OCI-LY3 (cell line): ENCODE data around the gene RPS6KA5.

Source experiments
- H2AFZ ChIP-seq: fragments of 200-600, 300-600 bp; shearing (Covaris generic); 2 replicates; pipeline ENCODE4 v1.6.0; 2014; ENCODE audit warnings: antibody characterized with exemption, low read depth, low read length
- H3K27ac ChIP-seq: fragments of 200-600, 300-600 bp; sonication (generic); 2 replicates; pipeline ENCODE4 v1.5.1; 2014; ENCODE audit warnings: mild to moderate bottlenecking, low read length, moderate library complexity, mixed read lengths
- H3K27me3 ChIP-seq: fragments of 200-600, 300-600 bp; sonication (generic); 2 replicates; pipeline ENCODE4 v1.6.1; 2014; ENCODE audit warnings: low read depth, low read length, mixed read lengths
- H3K36me3 ChIP-seq: fragments of 200-600, 300-600 bp; sonication (generic); replicated peaks from 2 replicates; pipeline ENCODE3; 2014; ENCODE audit warnings: low read depth, low read length, mixed read lengths
- H3K4me1 ChIP-seq: fragments of 300-600, 200-600 bp; sonication (generic); 2 replicates; pipeline ENCODE4 v1.6.1; 2014; ENCODE audit warnings: low read length, mixed read lengths
- H3K4me2 ChIP-seq: fragments of 200-600, 300-600 bp; sonication (generic); 2 replicates; pipeline ENCODE4 v1.6.1; 2014; ENCODE audit warnings: low read length, mixed read lengths
- H3K4me3 ChIP-seq: fragments of 300-600, 200-600 bp; sonication (generic); 2 replicates; pipeline ENCODE4 v1.5.1; 2014; ENCODE audit warnings: antibody characterized with exemption, mild to moderate bottlenecking, low read length, moderate library complexity
- H3K79me2 ChIP-seq: fragments of 300-600, 200-600 bp; shearing (Covaris generic); 2 replicates; pipeline ENCODE4 v1.6.1; 2014; ENCODE audit warnings: mild to moderate bottlenecking, low read length, mixed read lengths
- H3K9ac ChIP-seq: fragments of 300-600, 200-600 bp; shearing (Covaris generic); 2 replicates; pipeline ENCODE4 v1.6.0; 2014; ENCODE audit warnings: mild to moderate bottlenecking, low read length, moderate library complexity
- H3K9me3 ChIP-seq: fragments of 200-600, 300-600 bp; shearing (Covaris generic); 2 replicates; pipeline ENCODE4 v1.6.1; 2014; ENCODE audit warnings: low read length, mixed read lengths; ENCODE audit not compliant: insufficient read depth
- H4K20me1 ChIP-seq: fragments of 200-600, 300-600 bp; sonication (generic); 2 replicates; pipeline ENCODE4 v1.6.1; 2016; ENCODE audit warnings: low read length, mixed read lengths; ENCODE audit not compliant: insufficient read depth
- EZH2phosphoT487 ChIP-seq: fragments of 200-600 bp; shearing (Covaris generic); IDR thresholded peaks from 2 replicates; pipeline ENCODE4 v1.6.1; 2018; ENCODE audit warnings: antibody characterized with exemption, mixed run types, low read depth
- TF ChIP-seq, protein P1 (sequence below): fragments of 200-600, 300-600 bp; sonication (generic); IDR thresholded peaks from 2 replicates; pipeline ENCODE4 v1.5.1; 2014; ENCODE audit warnings: antibody characterized with exemption, low read length, low read depth

The RPS6KA5 gene

DNA sequence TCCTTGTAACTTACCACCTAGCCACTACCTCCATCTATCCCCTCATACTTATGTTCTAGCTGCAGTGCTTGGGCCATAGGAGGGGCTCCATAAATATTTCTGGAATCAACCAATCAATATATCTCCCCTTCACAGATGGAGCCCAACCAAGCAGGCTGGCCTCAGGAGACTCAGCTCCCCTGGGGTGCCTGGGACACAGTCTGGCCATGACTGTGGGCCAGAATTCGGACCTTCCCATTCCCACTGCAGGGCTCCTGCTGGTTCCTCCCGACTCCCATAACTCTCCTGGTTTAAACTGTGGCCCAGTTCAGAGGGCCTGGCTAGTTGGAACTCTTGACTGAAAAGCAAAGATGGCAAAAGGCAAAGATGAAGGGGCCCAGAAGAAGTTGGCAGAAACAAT lies 257.2 kb downstream of the RPS6KA5 start:
- H3K4me1 ChIP-seq: no peaks in the 10 kb centered on the region
- no peaks in the 10 kb centered on the region for H3K36me3 ChIP-seq
- no peaks in the 10 kb centered on the region for H3K79me2 ChIP-seq
- no peak overlapping the region for H3K4me3 ChIP-seq
- no peak overlapping the region for H3K9ac ChIP-seq
- H2AFZ ChIP-seq: no peak overlapping the region
- H4K20me1 ChIP-seq: no peaks in the 10 kb centered on the region
- no peak overlapping the region for H3K27ac ChIP-seq
- no peak overlapping the region for H3K4me2 ChIP-seq
- H3K9me3 ChIP-seq: no peaks in the 10 kb centered on the region
- H3K27me3 ChIP-seq: no peaks in the 10 kb centered on the region
- TF ChIP-seq, protein P1, sequence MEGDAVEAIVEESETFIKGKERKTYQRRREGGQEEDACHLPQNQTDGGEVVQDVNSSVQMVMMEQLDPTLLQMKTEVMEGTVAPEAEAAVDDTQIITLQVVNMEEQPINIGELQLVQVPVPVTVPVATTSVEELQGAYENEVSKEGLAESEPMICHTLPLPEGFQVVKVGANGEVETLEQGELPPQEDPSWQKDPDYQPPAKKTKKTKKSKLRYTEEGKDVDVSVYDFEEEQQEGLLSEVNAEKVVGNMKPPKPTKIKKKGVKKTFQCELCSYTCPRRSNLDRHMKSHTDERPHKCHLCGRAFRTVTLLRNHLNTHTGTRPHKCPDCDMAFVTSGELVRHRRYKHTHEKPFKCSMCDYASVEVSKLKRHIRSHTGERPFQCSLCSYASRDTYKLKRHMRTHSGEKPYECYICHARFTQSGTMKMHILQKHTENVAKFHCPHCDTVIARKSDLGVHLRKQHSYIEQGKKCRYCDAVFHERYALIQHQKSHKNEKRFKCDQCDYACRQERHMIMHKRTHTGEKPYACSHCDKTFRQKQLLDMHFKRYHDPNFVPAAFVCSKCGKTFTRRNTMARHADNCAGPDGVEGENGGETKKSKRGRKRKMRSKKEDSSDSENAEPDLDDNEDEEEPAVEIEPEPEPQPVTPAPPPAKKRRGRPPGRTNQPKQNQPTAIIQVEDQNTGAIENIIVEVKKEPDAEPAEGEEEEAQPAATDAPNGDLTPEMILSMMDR: no peak
- no peak for TF ChIP-seq EZH2phosphoT487

DNA sequence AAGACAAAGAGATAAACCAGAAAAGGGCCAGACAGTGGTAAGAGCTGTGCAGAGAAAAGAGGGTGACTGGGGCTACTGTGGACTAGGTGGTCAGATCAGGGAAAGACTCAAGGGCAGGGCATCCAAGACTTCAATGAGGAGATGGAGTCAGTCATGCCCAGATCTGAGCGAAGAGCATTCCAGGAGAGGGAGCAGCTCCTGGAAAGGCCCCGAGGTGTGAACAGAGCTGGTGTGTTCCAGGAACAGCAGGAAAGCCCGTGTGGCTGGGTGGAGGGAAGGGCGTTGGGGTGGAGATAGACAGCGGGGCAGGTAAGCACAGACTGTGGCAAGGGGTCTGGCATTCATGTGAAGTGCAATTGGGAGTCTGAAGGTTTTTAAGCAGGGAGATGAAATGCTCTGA lies 261.0 kb downstream of the RPS6KA5 start:
- no peak overlapping the region for H2AFZ ChIP-seq
- no peaks in the 10 kb centered on the region for H3K27me3 ChIP-seq
- no peaks in the 10 kb centered on the region for H3K79me2 ChIP-seq
- H3K4me1 ChIP-seq: peaks cover 4% of the 10 kb centered on the region; the same call in 1 of the 2 replicates
- no peak overlapping the region for H3K9ac ChIP-seq
- no peak overlapping the region for H3K27ac ChIP-seq
- H3K9me3 ChIP-seq: no peaks in the 10 kb centered on the region
- no peak overlapping the region for H3K4me3 ChIP-seq
- no peak for TF ChIP-seq EZH2phosphoT487
- TF ChIP-seq, protein P1: no peak
- H4K20me1 ChIP-seq: no peaks in the 10 kb centered on the region
- H3K36me3 ChIP-seq: no peaks in the 10 kb centered on the region
- H3K4me2 ChIP-seq: no peak overlapping the region

DNA sequence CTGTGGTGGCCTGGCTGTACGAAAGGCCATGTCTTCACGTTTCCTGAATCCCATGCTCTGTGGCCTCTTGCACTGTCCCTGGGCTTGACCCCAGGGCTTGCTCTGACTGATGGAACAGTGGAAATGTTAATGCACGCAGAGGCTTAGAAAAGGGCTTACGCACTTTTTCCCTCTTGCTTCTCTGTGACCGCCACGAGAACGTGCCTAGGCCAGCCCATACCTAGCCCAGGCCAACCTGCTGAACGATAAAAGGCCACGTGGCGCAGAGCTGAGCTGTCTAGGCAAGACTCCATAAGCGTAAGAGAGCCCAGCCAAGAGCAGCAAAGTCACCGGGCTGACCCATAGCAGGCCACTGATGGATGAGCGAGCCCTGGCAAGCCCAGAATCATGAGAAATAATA lies 262.5 kb downstream of the RPS6KA5 start:
- no peak overlapping the region for H3K27ac ChIP-seq
- no peaks in the 10 kb centered on the region for H4K20me1 ChIP-seq
- H3K4me3 ChIP-seq: no peak overlapping the region
- no peaks in the 10 kb centered on the region for H3K27me3 ChIP-seq
- H3K79me2 ChIP-seq: no peaks in the 10 kb centered on the region
- H3K36me3 ChIP-seq: no peaks in the 10 kb centered on the region
- peaks cover 4% of the 10 kb centered on the region; the same call in 1 of the 2 replicates for H3K4me1 ChIP-seq
- TF ChIP-seq, protein P1: no peak
- no peak for TF ChIP-seq EZH2phosphoT487
- no peak overlapping the region for H3K4me2 ChIP-seq
- H3K9ac ChIP-seq: no peak overlapping the region
- H3K9me3 ChIP-seq: no peaks in the 10 kb centered on the region
- no peak overlapping the region for H2AFZ ChIP-seq
